PC-9 (cell line): ENCODE results near the gene UBE2D3.

Source experiments
- EZH2 ChIP-seq: fragments of 200-600 bp; sonication (generic); IDR thresholded peaks from 2 replicates; pipeline ENCODE4 v1.8.0; 2017; ENCODE audit warnings: antibody characterized with exemption, low read depth
- TF ChIP-seq, protein P1 (sequence below): fragments of 200-600 bp; sonication (generic); conservative IDR thresholded peaks from 2 replicates; pipeline ENCODE4 v1.6.1; 2017; ENCODE audit warnings: mixed run types, antibody characterized with exemption, mild to moderate bottlenecking, moderate library complexity

GRCh38 chr4:102786279-102786678 lies 41.1 kb downstream of the UBE2D3 start:
- TF ChIP-seq EZH2: no peak
- TF ChIP-seq, protein P1, sequence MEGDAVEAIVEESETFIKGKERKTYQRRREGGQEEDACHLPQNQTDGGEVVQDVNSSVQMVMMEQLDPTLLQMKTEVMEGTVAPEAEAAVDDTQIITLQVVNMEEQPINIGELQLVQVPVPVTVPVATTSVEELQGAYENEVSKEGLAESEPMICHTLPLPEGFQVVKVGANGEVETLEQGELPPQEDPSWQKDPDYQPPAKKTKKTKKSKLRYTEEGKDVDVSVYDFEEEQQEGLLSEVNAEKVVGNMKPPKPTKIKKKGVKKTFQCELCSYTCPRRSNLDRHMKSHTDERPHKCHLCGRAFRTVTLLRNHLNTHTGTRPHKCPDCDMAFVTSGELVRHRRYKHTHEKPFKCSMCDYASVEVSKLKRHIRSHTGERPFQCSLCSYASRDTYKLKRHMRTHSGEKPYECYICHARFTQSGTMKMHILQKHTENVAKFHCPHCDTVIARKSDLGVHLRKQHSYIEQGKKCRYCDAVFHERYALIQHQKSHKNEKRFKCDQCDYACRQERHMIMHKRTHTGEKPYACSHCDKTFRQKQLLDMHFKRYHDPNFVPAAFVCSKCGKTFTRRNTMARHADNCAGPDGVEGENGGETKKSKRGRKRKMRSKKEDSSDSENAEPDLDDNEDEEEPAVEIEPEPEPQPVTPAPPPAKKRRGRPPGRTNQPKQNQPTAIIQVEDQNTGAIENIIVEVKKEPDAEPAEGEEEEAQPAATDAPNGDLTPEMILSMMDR: no peak
